ENCODE data around the gene ADCY4. TPM values are rescaled to one million over a fixed set of nuclear protein-coding genes. Genes with fewer than 3 reads are reported as not detected.

The ADCY4 gene
- total RNA-seq, 2 donors from 2014 or later: 10.6 to 14.8 TPM

DNA sequence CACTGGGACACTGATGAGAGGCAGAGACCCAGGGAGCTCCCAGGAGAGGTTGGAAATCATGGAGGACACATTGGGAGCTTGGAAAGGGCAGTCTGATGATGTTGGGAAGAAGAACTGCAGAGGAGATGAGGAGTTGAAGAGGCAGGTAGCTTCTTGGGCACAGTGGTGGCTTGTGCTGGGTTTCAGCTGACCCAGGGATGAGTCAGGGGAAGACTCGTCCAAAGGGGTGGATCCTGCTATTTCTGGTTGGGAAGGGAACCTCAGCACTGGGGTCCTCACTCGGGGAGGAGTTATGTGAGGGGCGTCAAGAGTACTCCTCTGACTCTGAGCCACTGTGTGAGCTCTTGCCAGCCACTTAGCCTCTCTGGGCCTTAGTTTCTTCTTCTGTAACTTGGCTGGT is 11.5 kb downstream of the ADCY4 start:
- no peak for TF ChIP-seq POLR2A (IDR thresholded peaks at IDR 0.05)
- TF ChIP-seq, protein P1, sequence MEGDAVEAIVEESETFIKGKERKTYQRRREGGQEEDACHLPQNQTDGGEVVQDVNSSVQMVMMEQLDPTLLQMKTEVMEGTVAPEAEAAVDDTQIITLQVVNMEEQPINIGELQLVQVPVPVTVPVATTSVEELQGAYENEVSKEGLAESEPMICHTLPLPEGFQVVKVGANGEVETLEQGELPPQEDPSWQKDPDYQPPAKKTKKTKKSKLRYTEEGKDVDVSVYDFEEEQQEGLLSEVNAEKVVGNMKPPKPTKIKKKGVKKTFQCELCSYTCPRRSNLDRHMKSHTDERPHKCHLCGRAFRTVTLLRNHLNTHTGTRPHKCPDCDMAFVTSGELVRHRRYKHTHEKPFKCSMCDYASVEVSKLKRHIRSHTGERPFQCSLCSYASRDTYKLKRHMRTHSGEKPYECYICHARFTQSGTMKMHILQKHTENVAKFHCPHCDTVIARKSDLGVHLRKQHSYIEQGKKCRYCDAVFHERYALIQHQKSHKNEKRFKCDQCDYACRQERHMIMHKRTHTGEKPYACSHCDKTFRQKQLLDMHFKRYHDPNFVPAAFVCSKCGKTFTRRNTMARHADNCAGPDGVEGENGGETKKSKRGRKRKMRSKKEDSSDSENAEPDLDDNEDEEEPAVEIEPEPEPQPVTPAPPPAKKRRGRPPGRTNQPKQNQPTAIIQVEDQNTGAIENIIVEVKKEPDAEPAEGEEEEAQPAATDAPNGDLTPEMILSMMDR (IDR thresholded peaks at IDR 0.05): no peak
- H3K27me3 ChIP-seq: no peaks in the 10 kb centered on the region
- WGBS, 2 donors: 23 to 53% methylated on average over 1 to 3 of the region's 3 CpGs
- H3K36me3 ChIP-seq (replicated peaks in 1 of 2; ENCODE audit: insufficient read depth in 1 of 2, low read depth in 2 of 2): no peaks in the 10 kb centered on the region
- intact Hi-C loops (cut with DNase I): no loop called here
- H3K4me1 ChIP-seq: no peaks in the 10 kb centered on the region
- no peak for ATAC-seq
- no peak overlapping the region for H3K4me3 ChIP-seq
- no peaks in the 10 kb centered on the region for H3K9me3 ChIP-seq
- no peak for DNase-seq
- no peak overlapping the region for H3K27ac ChIP-seq

GRCh38 chr14:24322672-24323071 is 12.2 kb downstream of the ADCY4 start:
- no peak for TF ChIP-seq POLR2A (IDR thresholded peaks at IDR 0.05)
- TF ChIP-seq, protein P1 (IDR thresholded peaks at IDR 0.05): no peak
- H3K36me3 ChIP-seq (replicated peaks in 1 of 2; ENCODE audit: insufficient read depth in 1 of 2, low read depth in 2 of 2): no peaks in the 10 kb centered on the region
- DNase-seq (no peak), ATAC-seq (no peak)
- H3K9me3 ChIP-seq: no peaks in the 10 kb centered on the region
- no peak overlapping the region for H3K4me3 ChIP-seq
- H3K27me3 ChIP-seq: no peaks in the 10 kb centered on the region
- WGBS, 2 donors: 82% methylated on average over 3 to 10 of the region's 10 CpGs
- H3K4me1 ChIP-seq: no peaks in the 10 kb centered on the region
- intact Hi-C loops (cut with DNase I): no loop called here
- no peak overlapping the region for H3K27ac ChIP-seq

DNA sequence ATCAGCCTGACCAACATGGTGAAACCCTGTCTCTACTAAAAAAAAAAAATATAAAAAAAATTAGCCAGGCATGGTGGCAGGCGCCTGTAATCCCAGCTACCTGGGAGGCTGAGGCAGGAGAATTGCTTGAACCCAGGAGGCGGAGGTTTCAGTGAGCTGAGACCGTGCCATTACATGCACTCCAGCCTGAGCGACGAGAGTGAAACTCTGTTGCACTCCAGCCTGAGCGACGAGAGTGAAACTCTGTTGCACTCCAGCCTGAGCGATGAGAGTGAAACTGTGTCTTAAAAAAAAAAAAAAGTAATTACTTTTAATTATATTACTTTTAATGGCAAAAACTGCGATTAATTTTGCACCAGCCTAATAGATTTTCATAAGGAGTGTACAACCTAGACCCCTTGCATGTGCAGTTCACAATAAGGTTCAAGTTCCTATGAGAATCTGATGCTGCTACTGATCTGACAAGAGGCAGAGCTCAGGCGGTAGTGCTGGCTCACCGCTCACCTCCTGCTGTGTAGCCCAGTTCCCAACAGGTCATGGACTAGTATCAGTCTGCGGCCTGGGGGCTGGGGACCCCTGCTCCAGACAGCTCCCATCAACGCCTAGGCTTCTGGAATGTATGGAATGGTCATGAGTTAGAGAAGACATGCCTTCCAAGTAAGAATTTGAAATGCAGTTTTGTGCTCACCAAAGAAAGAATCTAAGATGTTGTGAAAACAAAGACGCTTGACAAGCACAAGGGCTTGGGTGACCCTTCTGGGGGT is 13.5 kb downstream of the ADCY4 start:
- DNase-seq: no peak
- no peaks in the 10 kb centered on the region for H3K27me3 ChIP-seq
- peaks cover 3% of the 10 kb centered on the region for H3K4me1 ChIP-seq
- intact Hi-C loops (cut with DNase I): no loop called here
- TF ChIP-seq POLR2A (IDR thresholded peaks at IDR 0.05): no peak
- TF ChIP-seq, protein P1 (IDR thresholded peaks at IDR 0.05): no peak
- H3K36me3 ChIP-seq (replicated peaks in 1 of 2; ENCODE audit: insufficient read depth in 1 of 2, low read depth in 2 of 2): no peaks in the 10 kb centered on the region
- H3K27ac ChIP-seq: no peak overlapping the region
- 75 to 81% methylated on average over 14 of the region's 14 CpGs for WGBS, 2 donors
- no peak overlapping the region for H3K4me3 ChIP-seq
- no peak for ATAC-seq
- H3K9me3 ChIP-seq: no peaks in the 10 kb centered on the region

GRCh38 chr14:24317141-24317928 is 17.5 kb downstream of the ADCY4 start:
- Histone ChIP-seq H3K27ac (no peak overlapping the region), H3K27me3 (no peaks in the 10 kb centered on the region), H3K36me3 (replicated peaks in 1 of 2; ENCODE audit: insufficient read depth in 1 of 2, low read depth in 2 of 2) (no peaks in the 10 kb centered on the region), H3K4me1 (peaks cover 9% of the 10 kb centered on the region), H3K9me3 (no peaks in the 10 kb centered on the region), H3K4me3 (no peak overlapping the region)
- no peak for TF ChIP-seq POLR2A (IDR thresholded peaks at IDR 0.05)
- TF ChIP-seq, protein P1 (IDR thresholded peaks at IDR 0.05): no peak
- intact Hi-C loops (cut with DNase I): no loop called here
- no peak for DNase-seq
- ATAC-seq: no peak
- 72 to 84% methylated on average over 3 of the region's 3 CpGs for WGBS, 2 donors

All from body of pancreas (tissue), 4 donors.